GM19043 (cell line): ENCODE data around the gene PLCB4.

ENCODE experiments used
- ATAC-seq: cut with Tn5 transposase; IDR thresholded peaks from one replicate; pipeline ENCODE4 v1.9.1; 2021; ENCODE audit warnings: low read depth; ENCODE audit not compliant: unreplicated experiment

Gene PLCB4

GRCh38 chr20:9253006-9253539, 184.2 kb downstream of the PLCB4 start:
- ATAC-seq = no peak

GRCh38 chr20:9255171-9255570, 186.3 kb downstream of the PLCB4 start:
- no peak for ATAC-seq

- ATAC-seq = no peak
Measured at GRCh38 chr20:9256393-9256792, 187.5 kb downstream of the PLCB4 start.

GRCh38 chr20:9258901-9259300, 190.0 kb downstream of the PLCB4 start:
- ATAC-seq = no peak

GRCh38 chr20:9260027-9260426, 191.1 kb downstream of the PLCB4 start:
- no peak for ATAC-seq

GRCh38 chr20:9261781-9262180, 192.9 kb downstream of the PLCB4 start:
- ATAC-seq = no peak

GRCh38 chr20:9262653-9263194, 193.8 kb downstream of the PLCB4 start:
- no peak for ATAC-seq

GRCh38 chr20:9269280-9269971, 200.5 kb downstream of the PLCB4 start:
- ATAC-seq = no peak

GRCh38 chr20:9270831-9271230, 201.9 kb downstream of the PLCB4 start:
- no peak for ATAC-seq

- no peak for ATAC-seq
Measured at GRCh38 chr20:9276966-9277468, 208.1 kb downstream of the PLCB4 start.

GRCh38 chr20:9279918-9280401, 211.1 kb downstream of the PLCB4 start:
- ATAC-seq = no peak

GRCh38 chr20:9280666-9281065, 211.8 kb downstream of the PLCB4 start:
- no peak for ATAC-seq

GRCh38 chr20:9281803-9282202, 212.9 kb downstream of the PLCB4 start:
- no peak for ATAC-seq

GRCh38 chr20:9285617-9286016, 216.7 kb downstream of the PLCB4 start:
- ATAC-seq = no peak

- no peak for ATAC-seq
Measured at GRCh38 chr20:9286501-9287461, 217.9 kb downstream of the PLCB4 start.

- no peak for ATAC-seq
Measured at GRCh38 chr20:9287826-9288225, 218.9 kb downstream of the PLCB4 start.

GRCh38 chr20:9290331-9290730, 221.4 kb downstream of the PLCB4 start:
- no peak for ATAC-seq

GRCh38 chr20:9293145-9293544, 224.3 kb downstream of the PLCB4 start:
- no peak for ATAC-seq

GRCh38 chr20:9294041-9294440, 225.2 kb downstream of the PLCB4 start:
- no peak for ATAC-seq

GRCh38 chr20:9298906-9299305, 230.0 kb downstream of the PLCB4 start:
- ATAC-seq = no peak

GRCh38 chr20:9300080-9300479, 231.2 kb downstream of the PLCB4 start:
- ATAC-seq = no peak
